Articular chondrocyte of knee joint (primary cell): Measurements from ENCODE around the gene METTL2A. TPM values are rescaled to one million over a fixed set of nuclear protein-coding genes. Genes with fewer than 3 reads are reported as not detected.

Experiments
- small RNA-seq: library from RNA; depleted of rRNA; stranded (forward); fragments of <200 nt; gene quantifications from one replicate; pipeline ENCODE3, GENCODE V24; 2012
- total RNA-seq: library from RNA; depleted of rRNA; stranded (reverse); fragments of >200 nt; gene quantifications from 2 replicates; pipeline ENCODE4 v1.2.3, GENCODE V29; 2012

METTL2A gene, protein sequence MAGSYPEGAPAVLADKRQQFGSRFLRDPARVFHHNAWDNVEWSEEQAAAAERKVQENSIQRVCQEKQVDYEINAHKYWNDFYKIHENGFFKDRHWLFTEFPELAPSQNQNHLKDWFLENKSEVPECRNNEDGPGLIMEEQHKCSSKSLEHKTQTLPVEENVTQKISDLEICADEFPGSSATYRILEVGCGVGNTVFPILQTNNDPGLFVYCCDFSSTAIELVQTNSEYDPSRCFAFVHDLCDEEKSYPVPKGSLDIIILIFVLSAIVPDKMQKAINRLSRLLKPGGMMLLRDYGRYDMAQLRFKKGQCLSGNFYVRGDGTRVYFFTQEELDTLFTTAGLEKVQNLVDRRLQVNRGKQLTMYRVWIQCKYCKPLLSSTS
- total RNA-seq: 25.7 and 27.0 TPM in 2 replicates

DNA sequence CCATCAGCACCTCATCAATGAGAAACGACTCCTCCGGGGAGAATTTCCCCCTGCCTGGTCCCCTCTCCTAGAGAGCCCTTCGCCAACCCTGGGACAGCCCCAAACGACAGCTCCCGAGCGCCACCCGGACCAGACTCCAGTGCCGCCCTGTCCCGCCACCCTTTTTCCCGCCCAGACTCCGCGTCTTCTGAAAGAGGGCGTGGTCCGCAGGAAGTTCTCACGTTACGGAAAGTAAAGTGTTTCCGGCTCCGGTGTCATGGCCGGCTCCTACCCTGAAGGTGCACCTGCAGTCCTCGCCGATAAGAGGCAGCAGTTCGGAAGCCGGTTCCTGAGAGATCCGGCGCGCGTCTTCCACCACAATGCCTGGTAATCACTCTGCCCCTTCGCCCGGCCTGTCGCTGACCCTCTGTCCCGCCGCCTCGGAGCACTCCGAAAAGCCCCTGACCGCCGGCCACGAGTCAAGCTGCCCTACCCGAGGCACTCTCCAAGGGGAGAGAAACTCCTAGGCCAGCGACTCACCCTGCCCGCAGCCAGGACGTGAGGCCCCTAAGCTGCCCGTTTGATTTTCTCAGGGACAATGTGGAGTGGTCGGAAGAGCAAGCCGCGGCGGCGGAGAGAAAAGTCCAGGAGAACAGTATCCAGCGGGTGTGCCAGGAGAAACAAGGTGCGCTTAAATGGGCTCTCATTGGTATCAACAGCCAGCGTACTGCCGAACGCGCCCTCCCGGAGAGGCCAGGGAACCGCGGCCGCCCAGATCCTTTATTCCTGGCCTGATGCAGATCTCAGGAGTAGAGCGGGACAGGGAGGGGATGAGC lies at the start of gene METTL2A:
TSS of gene METTL2A (plus strand) at position 251 of the 815 bp plus-strand sequence. CDS start at position 257, 6 bp downstream.

DNA sequence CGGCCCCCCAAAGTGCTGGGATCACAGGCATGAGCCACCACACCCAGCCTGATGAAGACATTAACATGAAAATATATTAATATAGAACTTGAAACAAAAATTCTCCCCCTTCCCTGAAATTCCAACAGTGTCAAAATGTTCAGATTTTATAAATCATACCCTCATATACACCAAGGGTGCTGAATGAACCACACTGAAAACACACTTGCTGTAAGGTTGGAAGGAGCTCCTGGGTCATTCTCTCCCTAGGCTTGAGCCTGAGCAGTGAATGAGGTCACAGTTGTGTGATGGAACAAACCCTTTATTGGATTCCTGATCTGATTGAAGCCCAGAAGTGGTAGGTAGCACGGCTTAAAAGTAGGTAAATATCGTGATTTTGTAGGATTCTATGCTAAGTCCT lies 43.4 kb upstream of the METTL2A start, which contains the start of gene EFCAB3:
TSS of gene EFCAB3 (plus strand) at position 301 of the 400 bp plus-strand sequence. CDS start 2,427 bp downstream, outside the sequence.

DNA sequence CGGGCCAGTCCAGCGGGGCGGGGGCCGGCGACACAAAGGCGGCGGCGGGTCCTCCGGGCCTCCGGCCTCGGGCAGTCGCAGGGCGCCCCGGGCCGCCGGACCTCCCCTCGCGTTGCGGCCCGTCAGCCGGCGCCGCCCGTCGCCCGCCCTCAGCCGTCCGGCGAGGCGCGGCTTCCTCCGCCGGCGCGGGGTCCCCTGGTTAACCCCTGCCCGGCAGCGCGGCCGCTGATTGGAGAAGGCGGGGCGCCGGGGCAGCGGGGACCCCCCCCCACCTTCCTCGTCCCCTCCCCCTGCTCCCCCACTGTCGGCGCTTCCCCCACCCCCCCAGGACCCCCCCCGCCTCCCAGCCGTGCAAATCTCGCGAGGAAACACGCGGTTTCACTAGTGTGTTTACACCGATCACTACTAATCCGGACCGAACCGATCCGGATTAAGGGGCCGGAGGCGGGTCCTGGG lies 54.8 kb downstream of the METTL2A start, which contains the start of gene TLK2:
TSS of gene TLK2 (plus strand) at position 402 of the 456 bp plus-strand sequence. CDS start 2,301 bp downstream, outside the sequence.

Small RNA genes lying within 50 kb of the gene (small RNA-seq; reads per million reads assigned to genes)
- gene RNU7-52P: not detected

Other genes starting within 250 kb of the METTL2A start
- gene EFCAB3, start 43.3 kb upstream of the METTL2A start, total RNA-seq: not detected in 2 replicates
- 53.7 and 63.6 TPM in 2 replicates for gene TLK2, start 54.9 kb downstream of the METTL2A start, total RNA-seq
- 247 and 254 TPM in 2 replicates for gene MRC2, start 203.8 kb downstream of the METTL2A start, total RNA-seq